ENCODE measurements around the gene CATSPER3.
"Not testable (repeated sequence)": the region's sequence is repeated elsewhere in the genome, so short reads cannot be mapped to it uniquely, and the experiment has no call there.

Gene CATSPER3

GRCh38 chr5:134975843-134976242 lies 8.1 kb downstream of the CATSPER3 start:
- DNase-seq: no peak

DNA sequence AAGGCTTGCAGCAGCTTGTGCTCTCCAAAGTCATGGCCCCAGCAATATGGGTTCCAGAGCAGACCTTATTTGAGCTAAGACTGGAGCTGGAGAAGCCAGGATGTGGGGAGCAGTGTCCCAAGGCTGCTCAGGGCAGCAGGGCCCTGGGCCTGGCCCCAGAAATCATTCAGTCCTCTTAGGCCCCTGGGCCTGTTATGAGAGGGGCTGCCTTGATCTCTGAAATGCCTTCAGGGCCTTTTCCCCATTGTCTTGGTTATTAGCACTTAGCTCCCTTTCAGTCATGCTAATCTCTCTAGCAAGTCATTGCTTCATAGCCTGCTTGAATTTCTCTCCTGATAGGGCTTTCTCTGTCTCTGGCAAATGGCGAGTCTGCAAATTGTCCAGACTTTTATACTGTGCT lies 9.1 kb downstream of the CATSPER3 start:
- DNase-seq: no peak

- DNase-seq: no peak
These were observed 11.7 kb downstream of the CATSPER3 start for GRCh38 chr5:134979416-134979815.

- no peak for DNase-seq
These were observed 14.5 kb downstream of the CATSPER3 start for GRCh38 chr5:134982230-134982629.

DNA sequence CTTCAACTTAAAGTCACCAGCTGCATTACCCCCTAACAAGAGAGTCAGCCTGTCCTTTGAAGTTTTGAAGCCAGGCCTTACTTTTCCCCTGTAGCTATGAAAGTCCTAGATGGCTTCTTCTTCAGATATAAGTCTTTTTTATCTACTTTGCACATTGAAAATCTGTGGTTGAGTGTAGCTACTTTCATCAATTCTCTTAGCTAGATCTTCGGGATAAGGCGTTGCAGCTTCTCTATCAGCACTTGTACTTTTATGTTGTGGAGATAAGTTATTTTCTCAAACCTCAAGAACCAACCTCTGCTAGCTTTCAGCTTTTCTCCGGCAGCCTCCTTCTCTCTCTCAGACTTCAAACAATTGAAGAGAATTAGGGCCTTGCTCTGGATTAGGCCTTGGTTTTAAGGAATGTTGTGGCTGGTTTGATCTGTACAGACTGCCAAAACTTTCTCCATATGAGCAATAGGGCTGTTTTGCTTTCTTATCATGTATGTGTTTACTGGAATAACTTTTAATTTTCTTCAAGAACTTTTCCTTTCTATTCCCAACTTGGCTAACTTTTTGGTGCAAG lies 21.6 kb downstream of the CATSPER3 start:
- no peak for DNase-seq

GRCh38 chr5:134990183-134990582 lies 22.5 kb downstream of the CATSPER3 start:
- DNase-seq: not testable (repeated sequence)

DNA sequence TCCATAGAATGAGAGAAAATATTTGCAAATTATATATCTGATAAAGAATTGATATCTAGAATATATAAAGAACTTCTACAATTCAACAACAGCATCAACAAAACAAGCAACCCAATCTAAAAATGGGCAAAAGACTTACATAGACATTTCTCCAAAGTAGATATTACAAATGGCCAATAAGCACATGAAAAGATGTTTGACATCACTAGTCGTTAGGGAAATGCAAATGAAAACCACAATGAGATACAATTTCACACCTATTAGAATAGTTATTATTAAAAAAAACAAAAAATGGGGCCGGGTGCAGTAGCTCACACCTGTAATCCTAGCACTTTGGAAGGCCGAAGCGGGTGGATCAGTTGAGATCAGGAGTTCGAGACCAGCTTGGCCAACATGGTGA lies 24.4 kb downstream of the CATSPER3 start:
- DNase-seq: no peak

DNA sequence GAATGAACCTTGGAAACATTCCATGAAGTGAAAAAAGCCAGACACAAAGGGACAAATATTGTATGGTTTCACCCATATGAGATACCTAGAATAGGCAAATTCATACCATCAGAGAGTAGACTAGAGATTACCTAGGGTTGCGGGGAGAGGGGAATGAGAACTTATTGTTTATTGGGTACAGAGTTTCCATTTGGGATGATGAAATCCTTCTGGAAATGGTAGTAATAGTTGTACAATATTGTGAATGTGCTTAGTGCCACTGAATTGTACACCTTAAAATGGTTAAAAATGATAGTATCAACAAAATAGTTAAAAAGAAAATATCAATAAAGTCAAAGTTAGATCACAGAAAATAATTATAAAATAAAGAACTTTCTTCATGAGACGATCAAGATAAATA lies 25.5 kb downstream of the CATSPER3 start:
- DNase-seq: no peak

DNA sequence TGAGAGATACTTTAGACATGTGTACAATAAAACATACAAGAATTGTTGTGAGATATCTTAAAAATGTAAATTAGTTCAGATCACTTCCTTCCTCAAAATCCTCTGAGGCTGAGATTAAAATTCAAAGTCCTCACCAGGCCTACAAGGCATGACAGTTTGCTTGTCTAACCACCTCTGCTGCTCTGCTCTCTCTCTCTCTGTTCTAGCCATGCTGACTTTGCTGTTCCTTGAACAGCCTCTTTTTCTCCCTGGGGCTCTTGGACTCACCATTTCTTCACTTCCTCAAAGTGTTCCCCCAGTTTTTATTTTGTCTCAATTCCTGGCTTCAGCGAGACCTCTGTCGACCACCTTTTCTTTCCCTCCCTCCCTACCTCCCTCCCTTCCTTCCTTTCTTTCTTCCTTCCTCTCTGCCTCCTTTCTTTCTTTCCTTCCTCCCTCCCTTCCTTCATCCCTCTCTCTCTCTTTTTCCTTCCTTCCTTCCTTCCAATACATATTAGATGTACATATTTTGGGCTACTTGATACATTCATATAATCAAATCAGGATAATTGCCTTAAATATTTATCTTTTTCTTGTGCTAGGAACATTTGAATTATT lies 27.0 kb downstream of the CATSPER3 start:
- no peak for DNase-seq

DNA sequence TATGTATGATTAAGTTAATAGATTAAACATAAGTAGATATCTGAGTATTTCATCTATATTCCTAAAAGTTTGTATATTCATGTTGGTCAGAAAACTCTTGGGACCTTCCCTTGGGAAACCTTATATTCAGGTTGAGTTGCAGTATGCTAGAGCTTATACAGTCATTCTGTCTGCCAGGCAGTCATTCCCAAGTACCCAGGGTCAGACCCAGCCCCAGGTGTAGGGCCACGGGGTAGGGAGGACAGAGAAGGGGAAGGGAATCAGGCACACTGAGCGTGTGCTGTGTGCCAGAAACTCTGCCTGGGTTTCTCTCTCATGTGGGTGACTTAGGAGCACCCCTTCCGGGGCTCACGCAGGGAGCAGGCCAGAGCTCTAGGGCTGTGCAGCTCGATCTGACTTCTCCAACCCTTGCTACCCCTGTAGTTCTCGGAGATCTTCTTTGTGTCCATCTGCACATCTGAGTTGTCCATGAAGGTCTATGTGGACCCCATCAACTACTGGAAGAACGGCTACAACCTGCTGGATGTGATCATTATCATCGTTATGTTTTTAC lies 28.2 kb downstream of the CATSPER3 start:
- DNase-seq: no peak

DNA sequence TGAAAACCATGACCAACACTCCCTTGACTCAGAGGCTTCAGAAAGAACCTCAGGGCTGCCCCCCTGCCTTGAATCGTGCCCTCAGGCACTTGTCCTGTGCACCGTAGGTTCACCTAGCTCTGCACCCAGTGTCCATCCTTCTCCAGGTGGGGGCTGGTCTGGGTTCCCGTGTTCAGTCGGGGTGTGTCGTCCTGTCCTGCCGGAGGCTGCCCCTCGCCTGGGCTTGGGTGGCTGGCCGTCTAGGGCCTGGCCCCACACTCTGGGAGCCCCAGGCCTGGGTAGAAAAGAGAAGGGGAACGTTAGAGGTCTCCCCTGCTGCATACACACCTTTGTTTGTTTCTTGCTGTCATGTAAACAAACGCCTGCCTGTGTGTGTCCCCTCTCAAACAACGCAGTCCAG lies 29.3 kb downstream of the CATSPER3 start:
- DNase-seq: no peak

GRCh38 chr5:134998068-134998467 lies 30.4 kb downstream of the CATSPER3 start:
- not testable (repeated sequence) for DNase-seq

DNA sequence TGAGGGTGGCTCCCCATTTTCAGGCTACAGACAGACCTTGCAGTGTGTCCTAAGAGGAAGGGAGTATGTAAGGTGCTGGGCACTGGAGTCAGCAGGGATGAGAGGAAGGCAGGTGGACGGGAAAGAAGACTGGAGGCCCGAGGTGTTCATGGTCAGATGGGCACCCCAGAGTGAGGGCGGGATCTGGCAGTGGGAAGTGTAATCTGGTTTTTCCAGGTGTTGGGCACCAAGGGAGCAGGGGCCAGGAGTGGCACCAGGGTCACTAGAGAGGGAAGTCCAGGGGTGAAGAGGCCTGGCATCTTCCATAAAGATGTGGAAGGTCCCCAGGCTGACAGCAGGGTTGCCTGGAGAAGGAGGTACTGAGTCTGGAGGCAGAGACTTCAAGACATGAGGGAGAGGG lies 36.7 kb downstream of the CATSPER3 start:
- no peak for DNase-seq

DNA sequence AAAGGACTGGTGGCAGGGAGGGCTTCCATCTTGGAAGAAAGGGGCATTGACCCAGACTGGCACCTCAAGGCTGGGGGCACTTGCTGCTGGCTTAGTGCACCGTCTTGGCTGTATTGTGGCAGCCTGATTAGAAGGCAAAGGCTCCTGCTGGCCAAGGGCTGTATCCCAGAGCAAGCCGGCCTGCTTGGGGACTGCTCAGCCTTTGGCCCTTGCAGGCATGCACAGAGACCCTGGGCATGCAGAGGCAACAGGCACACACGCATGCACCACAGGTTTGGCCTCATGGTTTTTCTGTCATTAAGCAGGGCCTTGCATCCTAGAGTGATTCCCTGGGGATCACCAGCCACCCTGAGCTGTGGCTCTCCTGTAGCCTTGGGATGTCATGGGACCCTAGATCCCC lies 37.4 kb downstream of the CATSPER3 start:
- DNase-seq: no peak

DNA sequence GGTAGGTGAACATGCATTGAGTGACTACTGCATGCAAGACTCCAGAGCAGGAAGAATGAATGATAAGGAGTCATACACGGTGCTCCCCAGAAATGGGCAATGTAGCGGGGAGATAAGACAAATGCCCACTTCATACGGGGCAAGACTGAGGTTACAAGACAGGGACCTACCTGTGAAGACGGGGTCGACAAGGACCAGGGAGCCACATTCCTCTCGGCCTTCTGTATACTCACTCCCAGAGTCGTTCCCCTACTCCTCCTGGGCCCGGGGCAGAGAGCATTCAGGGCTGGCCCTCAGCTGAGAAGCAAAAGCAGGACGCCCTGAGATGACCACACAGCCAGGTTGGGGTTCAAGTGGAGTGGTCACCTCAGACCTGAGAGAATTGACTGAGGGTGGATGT lies 39.6 kb downstream of the CATSPER3 start:
- no peak for DNase-seq

- DNase-seq: no peak
These were observed 40.1 kb downstream of the CATSPER3 start for GRCh38 chr5:135007749-135008363.

- no peak for DNase-seq
These were observed 40.8 kb downstream of the CATSPER3 start for GRCh38 chr5:135008556-135008955.

GRCh38 chr5:135008981-135009735 lies 41.5 kb downstream of the CATSPER3 start:
- DNase-seq: no peak

DNA sequence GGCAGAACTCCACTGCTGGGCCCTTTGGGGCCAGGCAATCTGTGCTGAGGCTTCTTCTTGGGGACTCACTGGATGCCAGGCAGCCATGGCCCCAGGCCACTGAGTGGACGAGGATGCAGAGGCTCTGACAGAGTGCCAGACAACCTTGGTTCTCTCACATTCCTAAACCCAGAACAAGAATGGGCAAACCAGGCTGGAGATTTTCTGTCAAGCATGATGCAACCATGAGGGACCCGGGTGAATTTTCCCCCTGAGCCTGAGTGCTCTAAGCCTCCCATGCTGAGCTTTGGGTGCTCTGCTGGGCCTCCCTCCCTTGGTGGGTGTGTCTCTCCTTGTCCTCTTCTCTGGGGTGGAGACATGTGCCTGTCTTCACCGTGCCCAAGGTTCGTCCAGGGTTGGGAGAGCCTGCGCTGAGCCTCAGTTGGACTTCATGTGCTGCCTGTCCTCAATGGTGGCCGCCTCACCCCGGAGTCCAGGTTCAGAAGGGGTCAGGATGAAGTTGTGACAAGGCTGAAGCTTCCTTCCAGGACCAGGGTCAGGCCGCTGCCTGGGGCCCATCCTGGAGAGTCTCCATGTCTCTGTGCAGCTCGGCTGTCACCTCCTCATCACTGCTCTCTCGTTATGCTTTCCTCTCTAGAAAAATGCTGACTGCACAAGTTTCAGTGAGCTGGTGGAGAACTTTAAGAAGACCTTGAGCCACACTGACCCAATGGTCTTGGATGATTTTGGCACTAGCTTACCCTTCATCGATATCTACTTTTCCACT lies 42.2 kb downstream of the CATSPER3 start:
- DNase-seq: no peak

DNA sequence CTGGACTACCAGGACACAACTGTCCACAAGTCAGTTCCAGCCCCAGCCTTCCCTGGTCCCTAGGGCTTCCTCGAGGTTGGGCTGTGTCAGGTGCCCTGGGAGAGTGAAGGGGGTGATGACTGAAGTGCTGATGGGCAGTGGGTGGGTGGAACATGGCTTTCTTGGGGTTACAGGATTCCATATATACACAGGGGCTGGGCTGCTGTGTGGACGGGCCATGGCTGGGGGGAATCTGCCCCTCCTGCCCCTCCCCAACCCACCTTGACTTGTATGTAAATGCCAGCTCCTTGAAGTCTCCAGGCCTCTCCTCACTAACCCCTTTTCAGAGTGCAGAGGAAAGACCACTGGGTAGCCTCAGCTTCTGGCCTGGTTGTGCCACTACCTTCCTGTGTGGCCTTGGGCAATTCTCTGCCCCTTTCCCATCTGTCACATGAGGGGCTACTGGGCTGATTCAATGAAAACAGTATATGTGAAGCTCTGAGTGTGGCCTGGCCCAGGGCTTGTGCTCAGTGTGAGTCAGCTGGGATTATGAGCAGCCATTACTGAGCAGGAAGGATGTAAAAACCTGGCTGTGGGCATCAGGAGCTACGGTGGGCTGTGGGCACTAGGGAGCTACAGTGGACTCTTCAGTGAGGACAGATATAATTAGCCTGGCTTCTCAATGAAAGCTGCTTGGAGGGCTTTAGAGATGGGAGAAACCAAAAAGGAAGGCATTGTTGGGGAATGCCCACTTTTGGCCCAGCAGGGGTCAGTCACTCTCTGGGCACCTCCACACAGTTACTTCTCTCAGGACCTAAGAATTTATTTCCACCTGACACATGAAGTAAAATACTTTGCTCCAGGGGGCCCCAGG lies 43.0 kb downstream of the CATSPER3 start:
- no peak for DNase-seq

DNA sequence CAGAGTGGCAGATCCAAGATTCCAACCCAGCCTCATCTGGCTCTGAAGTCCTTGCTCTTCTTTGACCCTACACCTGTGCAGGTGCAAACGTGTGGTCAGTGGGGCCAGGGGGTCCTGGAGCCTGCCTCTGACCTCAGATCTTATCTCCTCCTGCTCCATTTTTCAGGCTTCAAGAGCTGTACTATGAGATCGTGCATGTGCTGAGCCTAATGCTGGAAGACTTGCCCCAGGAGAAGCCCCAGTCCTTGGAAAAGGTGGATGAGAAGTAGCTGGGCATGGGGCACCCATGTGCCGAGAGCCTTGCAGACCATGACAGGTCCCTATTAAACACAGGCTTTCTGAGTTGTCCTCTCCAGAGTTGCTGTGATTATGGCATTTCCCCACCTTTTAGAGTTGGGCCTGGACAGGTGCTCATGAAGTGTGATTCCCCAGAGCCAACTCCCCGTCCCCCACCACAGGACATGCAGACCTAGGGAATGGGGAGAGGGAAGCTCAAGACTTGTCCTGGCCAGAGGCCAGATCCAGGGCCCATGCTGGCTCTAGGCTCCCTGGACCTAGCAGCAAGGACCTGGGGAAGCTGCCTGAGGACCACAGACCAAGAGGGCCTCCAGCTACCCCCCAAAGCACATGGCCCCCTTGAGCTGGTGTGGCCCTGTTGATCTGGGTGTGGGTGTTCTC lies 43.8 kb downstream of the CATSPER3 start:
- DNase-seq: no peak

Data from NCI-H1092 (cell line).